A673 (cell line): Measurements from ENCODE around the gene SPECC1.

Experiments used
- EZH2 ChIP-seq: fragments of 200-600 bp; sonication (generic); IDR thresholded peaks from 2 replicates; pipeline ENCODE4 v1.6.1; 2017; ENCODE audit warnings: borderline replicate concordance, low read depth, mild to moderate bottlenecking, mixed read lengths, antibody characterized with exemption, low read length; ENCODE audit not compliant: poor library complexity, severe bottlenecking
- TF ChIP-seq, protein P1 (sequence below): fragments of 300-800, 200-600 bp; sonication (generic); conservative IDR thresholded peaks from 2 replicates; pipeline ENCODE4 v1.5.1; 2017; ENCODE audit warnings: low read depth, mild to moderate bottlenecking, antibody characterized with exemption, low read length, moderate library complexity, mixed read lengths

DNA sequence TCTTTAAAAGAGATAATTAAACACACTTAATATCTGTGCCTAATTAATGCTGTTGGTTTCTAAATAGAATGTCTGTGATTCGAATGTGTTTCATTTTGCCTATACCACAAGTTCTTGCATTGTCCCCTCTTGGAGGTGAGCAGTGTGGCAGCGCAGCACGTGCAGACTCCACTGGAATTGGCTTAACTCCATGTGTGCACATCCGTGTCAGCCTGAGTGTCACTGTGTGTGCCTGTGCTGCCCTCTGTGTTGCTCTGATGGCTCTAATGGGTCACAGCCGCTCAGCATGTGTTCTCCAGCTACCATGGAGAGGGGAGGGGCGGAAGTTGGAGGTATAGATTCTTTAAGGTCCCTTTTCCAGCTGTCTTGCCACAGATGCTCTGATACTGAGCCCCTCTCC lies 226.6 kb downstream of the SPECC1 start:
- TF ChIP-seq, protein P1, sequence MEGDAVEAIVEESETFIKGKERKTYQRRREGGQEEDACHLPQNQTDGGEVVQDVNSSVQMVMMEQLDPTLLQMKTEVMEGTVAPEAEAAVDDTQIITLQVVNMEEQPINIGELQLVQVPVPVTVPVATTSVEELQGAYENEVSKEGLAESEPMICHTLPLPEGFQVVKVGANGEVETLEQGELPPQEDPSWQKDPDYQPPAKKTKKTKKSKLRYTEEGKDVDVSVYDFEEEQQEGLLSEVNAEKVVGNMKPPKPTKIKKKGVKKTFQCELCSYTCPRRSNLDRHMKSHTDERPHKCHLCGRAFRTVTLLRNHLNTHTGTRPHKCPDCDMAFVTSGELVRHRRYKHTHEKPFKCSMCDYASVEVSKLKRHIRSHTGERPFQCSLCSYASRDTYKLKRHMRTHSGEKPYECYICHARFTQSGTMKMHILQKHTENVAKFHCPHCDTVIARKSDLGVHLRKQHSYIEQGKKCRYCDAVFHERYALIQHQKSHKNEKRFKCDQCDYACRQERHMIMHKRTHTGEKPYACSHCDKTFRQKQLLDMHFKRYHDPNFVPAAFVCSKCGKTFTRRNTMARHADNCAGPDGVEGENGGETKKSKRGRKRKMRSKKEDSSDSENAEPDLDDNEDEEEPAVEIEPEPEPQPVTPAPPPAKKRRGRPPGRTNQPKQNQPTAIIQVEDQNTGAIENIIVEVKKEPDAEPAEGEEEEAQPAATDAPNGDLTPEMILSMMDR: no peak
- TF ChIP-seq EZH2: no peak
